ENCODE measurements around the gene CD83.

GRCh38 chr6:14088600-14089192, 28.9 kb upstream of the CD83 start:
- TF ChIP-seq POLR2AphosphoS5 (IDR thresholded peaks at IDR 0.05) (no peak), CTCF (IDR thresholded peaks at IDR 0.05) (no peak), POLR2A (IDR thresholded peaks at IDR 0.05) (no peak), EP300 (IDR thresholded peaks at IDR 0.05; ENCODE audit: low read depth) (no peak)
